Neural progenitor cell (in vitro differentiated cells): ENCODE results near the gene INPP5K.

Experiments used
- CTCF ChIP-seq: fragments of 200-600 bp; sonication (generic); IDR thresholded peaks from 2 replicates; pipeline ENCODE4 v1.5.1; 2017; ENCODE audit warnings: antibody characterized with exemption, mild to moderate bottlenecking
- EZH2 ChIP-seq: fragments of 200-600 bp; sonication (generic); IDR thresholded peaks from 2 replicates; pipeline ENCODE4 v1.6.1; 2017; ENCODE audit warnings: antibody characterized with exemption, mild to moderate bottlenecking, moderate library complexity
- EZH2phosphoT487 ChIP-seq: fragments of 200-600 bp; sonication (generic); IDR thresholded peaks from 2 replicates; pipeline ENCODE4 v1.6.1; 2017; ENCODE audit warnings: antibody characterized with exemption

GRCh38 chr17:1484060-1484535, 32.3 kb downstream of the INPP5K start:
- TF ChIP-seq CTCF (no peak), EZH2phosphoT487 (no peak), EZH2 (no peak)
